Prostate gland (tissue), 2 donors: Measurements from ENCODE around the gene INPP4B. TPM values are rescaled to one million over a fixed set of nuclear protein-coding genes. Genes with fewer than 3 reads are reported as not detected.
"Not testable (repeated sequence)": the region's sequence is repeated elsewhere in the genome, so short reads cannot be mapped to it uniquely, and the experiment has no call there.

Experiments used
- DNase-seq: peaks from one replicate; pipeline ENCODE4 v3.0.0-alpha.2; 2019; ENCODE audit warnings: low spot score
- H3K27ac ChIP-seq, 2 donors: fragments of 200-600 bp; sonication (generic); 2 replicates each; pipeline ENCODE4 v1.5.1; 2017 to 2019
- H3K27me3 ChIP-seq: fragments of 200-600 bp; sonication (generic); replicated peaks from 2 replicates; pipeline ENCODE4 v1.5.1; 2019; ENCODE audit not compliant: insufficient read depth
- H3K36me3 ChIP-seq, 2 donors: fragments of 200-600 bp; sonication (generic); 1 replicate in 1 of 2; 2 replicates in 1 of 2; pipeline versions ENCODE4 v1.5.1 to v1.8.1; 2017 to 2019
- H3K4me1 ChIP-seq: fragments of 200-600 bp; sonication (generic); replicated peaks from 2 replicates; pipeline ENCODE4 v1.5.1; 2019
- H3K4me3 ChIP-seq, 2 donors: fragments of 200-600 bp; sonication (generic); 2 replicates each; pipeline ENCODE4 v1.5.1; 2017 to 2019
- H3K9me3 ChIP-seq: fragments of 200-600 bp; sonication (generic); 2 replicates; pipeline ENCODE4 v1.5.1; 2017
- POLR2A ChIP-seq: fragments of 450-650 bp; IDR thresholded peaks from one replicate; pipeline ENCODE4 v1.6.1; 2016; ENCODE audit warnings: antibody characterized with exemption, mild to moderate bottlenecking
- POLR2AphosphoS5 ChIP-seq: sonication (generic); formaldehyde crosslinking; IDR thresholded peaks from one replicate; pipeline ENCODE4 v1.6.1; 2017; ENCODE audit warnings: antibody characterized with exemption
- WGBS: methylation state at CpG from one replicate; pipeline ENCODE4 v1.1.5; 2018; 5-methylcytosine and 5-hydroxymethylcytosine counted together
- intact Hi-C: fragments of 100-400 bp; cut with DNase I; formaldehyde crosslinking; loops from one replicate; pipeline ENCODE4 v1.14.2; 2022
- total RNA-seq, 2 donors: library from RNA; depleted of rRNA; stranded (reverse); fragments of >200 nt; gene quantifications; one replicate each; pipeline ENCODE4 v1.1.0, GENCODE V29; 2016
- TF ChIP-seq, protein P1 (sequence below), 4 experiments: fragments of 200-600 bp in 2 of 4; fragments of 450-650 bp in 2 of 4; sonication (generic) in 2 of 4; IDR thresholded peaks; 1 replicate in 3 of 4; 2 replicates in 1 of 4; pipeline ENCODE4 v1.5.1; 2016 to 2019; ENCODE audit warnings: antibody characterized with exemption in 4 of 4, mild to moderate bottlenecking in 2 of 4, moderate library complexity in 2 of 4

INPP4B gene
- total RNA-seq, 2 donors from 2014 or later, result 22.3 to 49.7 TPM

- TF ChIP-seq, protein P1, sequence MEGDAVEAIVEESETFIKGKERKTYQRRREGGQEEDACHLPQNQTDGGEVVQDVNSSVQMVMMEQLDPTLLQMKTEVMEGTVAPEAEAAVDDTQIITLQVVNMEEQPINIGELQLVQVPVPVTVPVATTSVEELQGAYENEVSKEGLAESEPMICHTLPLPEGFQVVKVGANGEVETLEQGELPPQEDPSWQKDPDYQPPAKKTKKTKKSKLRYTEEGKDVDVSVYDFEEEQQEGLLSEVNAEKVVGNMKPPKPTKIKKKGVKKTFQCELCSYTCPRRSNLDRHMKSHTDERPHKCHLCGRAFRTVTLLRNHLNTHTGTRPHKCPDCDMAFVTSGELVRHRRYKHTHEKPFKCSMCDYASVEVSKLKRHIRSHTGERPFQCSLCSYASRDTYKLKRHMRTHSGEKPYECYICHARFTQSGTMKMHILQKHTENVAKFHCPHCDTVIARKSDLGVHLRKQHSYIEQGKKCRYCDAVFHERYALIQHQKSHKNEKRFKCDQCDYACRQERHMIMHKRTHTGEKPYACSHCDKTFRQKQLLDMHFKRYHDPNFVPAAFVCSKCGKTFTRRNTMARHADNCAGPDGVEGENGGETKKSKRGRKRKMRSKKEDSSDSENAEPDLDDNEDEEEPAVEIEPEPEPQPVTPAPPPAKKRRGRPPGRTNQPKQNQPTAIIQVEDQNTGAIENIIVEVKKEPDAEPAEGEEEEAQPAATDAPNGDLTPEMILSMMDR (IDR thresholded peaks at IDR 0.05), result no peak
- TF ChIP-seq POLR2AphosphoS5 (no peak), POLR2A (no peak)
- intact Hi-C loops, result no loop called here
- Histone ChIP-seq H3K27ac (no peak overlapping the region), H3K4me3 (no peak overlapping the region), H3K9me3 (no peaks in the 10 kb centered on the region), H3K4me1 (no peaks in the 10 kb centered on the region), H3K36me3 (no peaks in the 10 kb centered on the region), H3K27me3 (no peaks in the 10 kb centered on the region)
- no peak for DNase-seq
These were observed 34.0 kb downstream of the INPP4B start for GRCh38 chr4:142812091-142812490.

DNA sequence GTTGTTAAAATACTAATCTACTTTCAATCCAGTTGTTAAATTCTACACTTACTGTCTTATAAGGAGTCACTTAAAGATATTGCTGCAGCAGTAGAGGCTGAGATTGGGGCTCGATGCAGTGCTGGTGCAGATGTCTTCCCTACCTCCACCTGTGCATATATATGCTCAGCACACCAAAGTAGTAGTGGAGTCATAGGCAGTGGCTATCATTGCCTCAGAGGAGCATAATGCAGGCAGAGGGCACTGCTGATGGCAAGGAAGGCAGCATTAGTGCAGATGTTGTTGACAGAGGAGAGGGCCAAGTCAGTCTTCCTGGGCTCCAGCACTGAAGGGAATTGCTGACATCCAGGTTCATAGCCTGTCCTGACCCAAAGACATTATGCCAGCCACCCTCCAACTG lies 35.1 kb downstream of the INPP4B start:
- WGBS, result 94% methylated on average over 1 of the region's 1 CpG

DNA sequence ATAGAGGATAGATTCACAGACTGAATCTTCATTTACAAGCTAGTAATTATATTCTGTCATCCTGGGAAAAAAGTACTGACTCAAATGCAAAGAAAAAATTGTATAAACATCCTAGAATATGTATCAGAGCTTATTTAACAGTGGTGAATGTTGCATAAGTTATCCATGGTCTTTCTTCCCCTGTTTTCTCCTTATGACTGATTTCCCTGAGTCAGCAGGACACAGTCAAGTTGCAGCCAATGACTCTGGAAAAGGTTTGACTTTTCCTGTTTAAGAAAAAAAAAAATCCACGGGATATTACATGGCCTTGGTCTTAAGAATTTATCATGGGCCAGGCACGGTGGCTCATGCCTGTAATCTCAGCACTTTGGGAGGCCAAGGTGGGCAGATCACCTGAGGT lies 36.5 kb downstream of the INPP4B start:
- intact Hi-C loops, result no loop called here
- no peak for DNase-seq
- Histone ChIP-seq H3K36me3 (no peaks in the 10 kb centered on the region), H3K9me3 (no peaks in the 10 kb centered on the region), H3K27me3 (no peaks in the 10 kb centered on the region), H3K27ac (no peak overlapping the region), H3K4me1 (no peaks in the 10 kb centered on the region), H3K4me3 (no peak overlapping the region)
- 63% methylated on average over 2 of the region's 2 CpGs for WGBS
- TF ChIP-seq POLR2A (no peak), POLR2AphosphoS5 (no peak)
- TF ChIP-seq, protein P1 (IDR thresholded peaks at IDR 0.05), result no peak

More for the DNA sequence above, 35.1 kb downstream of the INPP4B start:
- Histone ChIP-seq H3K4me1 (no peaks in the 10 kb centered on the region), H3K9me3 (no peaks in the 10 kb centered on the region), H3K36me3 (no peaks in the 10 kb centered on the region), H3K4me3 (no peak overlapping the region), H3K27me3 (no peaks in the 10 kb centered on the region), H3K27ac (no peak overlapping the region)
- no peak for DNase-seq
- intact Hi-C loops, result no loop called here
- TF ChIP-seq POLR2A (no peak), POLR2AphosphoS5 (no peak)
- TF ChIP-seq, protein P1 (IDR thresholded peaks at IDR 0.05), result no peak

DNA sequence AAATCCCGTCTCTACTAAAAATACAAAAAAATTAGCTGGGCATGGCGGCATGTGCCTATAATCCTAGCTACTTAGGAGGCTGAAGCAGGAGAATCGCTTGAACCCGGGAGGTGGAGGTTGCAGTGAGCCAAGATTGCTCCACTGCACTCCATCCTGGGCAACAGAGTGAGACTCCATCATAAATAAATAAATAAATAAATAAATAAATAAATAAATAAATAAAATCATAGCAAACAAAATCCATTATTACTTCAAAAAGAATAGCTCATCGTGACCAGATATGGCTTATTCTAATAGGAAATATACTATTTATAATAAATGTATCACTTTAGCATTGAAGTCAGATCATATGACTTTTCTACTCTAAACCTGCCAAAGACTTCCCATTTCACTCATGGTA lies 42.2 kb downstream of the INPP4B start:
- H3K4me1 ChIP-seq, H3K27me3 ChIP-seq, H3K36me3 ChIP-seq, intact Hi-C loops, H3K9me3 ChIP-seq, H3K27ac ChIP-seq, DNase-seq, H3K4me3 ChIP-seq: not testable (repeated sequence)
- 87% methylated on average over 5 of the region's 5 CpGs for WGBS

DNA sequence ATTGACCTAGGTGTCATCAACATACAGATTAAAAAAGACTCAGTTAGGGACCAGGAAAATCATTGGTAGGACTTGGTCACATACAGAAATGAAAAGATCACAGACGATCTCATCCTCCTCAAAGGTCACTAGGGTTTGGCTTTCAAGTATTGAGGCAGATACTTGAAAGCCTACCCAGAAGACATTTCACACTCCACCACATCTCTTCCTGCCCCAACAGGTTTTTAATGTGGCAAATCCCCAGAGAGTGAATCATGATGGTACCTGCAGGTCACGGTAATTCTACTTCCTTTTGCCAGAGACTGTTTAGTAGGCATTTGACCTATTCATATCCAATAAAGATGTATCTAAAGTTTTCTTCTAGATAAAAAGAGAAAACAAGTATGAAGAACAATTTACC lies 44.1 kb downstream of the INPP4B start:
- Histone ChIP-seq H3K4me1 (no peaks in the 10 kb centered on the region), H3K27ac (no peak overlapping the region)
- intact Hi-C loops, result no loop called here

More for the DNA sequence above, 44.1 kb downstream of the INPP4B start:
- no peak for DNase-seq
- WGBS, result 82% methylated on average over 2 of the region's 2 CpGs
- Histone ChIP-seq H3K4me3 (no peak overlapping the region), H3K9me3 (no peaks in the 10 kb centered on the region), H3K27me3 (no peaks in the 10 kb centered on the region), H3K36me3 (no peaks in the 10 kb centered on the region)
- TF ChIP-seq POLR2A, result no peak
- TF ChIP-seq POLR2AphosphoS5, result no peak
- TF ChIP-seq, protein P1 (IDR thresholded peaks at IDR 0.05), result no peak
